Inflammatory macrophage treated with lipopolysaccharide for 1 hour (primary cell): ENCODE results near the gene TMTC1.
A peak's percentile ranks its signal among the peaks of the same experiment; 100 is the strongest.
"Not testable (repeated sequence)": the region's sequence is repeated elsewhere in the genome, so short reads cannot be mapped to it uniquely, and the experiment has no call there.

Experiments
- DNase-seq, 2 donors: peaks; one replicate each; pipeline ENCODE4 v3.0.0-alpha.2; 2020 to 2022

The TMTC1 gene

DNA sequence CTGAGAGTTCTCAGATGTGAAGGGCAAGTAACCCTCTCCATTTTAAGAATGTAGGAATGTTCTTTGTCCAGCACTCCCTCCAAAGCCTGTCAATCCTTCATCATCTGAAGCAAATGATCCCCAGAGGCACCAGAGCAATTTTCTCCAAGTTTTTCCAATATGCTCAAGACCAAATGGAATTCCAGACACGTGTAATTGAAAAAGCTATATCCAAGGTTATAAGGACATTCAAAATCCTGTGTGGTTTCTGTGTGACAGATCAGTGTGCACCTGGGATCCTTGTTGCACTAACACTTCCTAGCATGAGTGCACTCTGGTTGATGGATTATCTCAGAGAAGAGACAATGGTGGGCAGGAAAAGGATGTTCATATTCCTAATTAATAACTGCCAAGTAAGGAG lies 220.7 kb downstream of the TMTC1 start:
- DNase-seq: no peak

DNA sequence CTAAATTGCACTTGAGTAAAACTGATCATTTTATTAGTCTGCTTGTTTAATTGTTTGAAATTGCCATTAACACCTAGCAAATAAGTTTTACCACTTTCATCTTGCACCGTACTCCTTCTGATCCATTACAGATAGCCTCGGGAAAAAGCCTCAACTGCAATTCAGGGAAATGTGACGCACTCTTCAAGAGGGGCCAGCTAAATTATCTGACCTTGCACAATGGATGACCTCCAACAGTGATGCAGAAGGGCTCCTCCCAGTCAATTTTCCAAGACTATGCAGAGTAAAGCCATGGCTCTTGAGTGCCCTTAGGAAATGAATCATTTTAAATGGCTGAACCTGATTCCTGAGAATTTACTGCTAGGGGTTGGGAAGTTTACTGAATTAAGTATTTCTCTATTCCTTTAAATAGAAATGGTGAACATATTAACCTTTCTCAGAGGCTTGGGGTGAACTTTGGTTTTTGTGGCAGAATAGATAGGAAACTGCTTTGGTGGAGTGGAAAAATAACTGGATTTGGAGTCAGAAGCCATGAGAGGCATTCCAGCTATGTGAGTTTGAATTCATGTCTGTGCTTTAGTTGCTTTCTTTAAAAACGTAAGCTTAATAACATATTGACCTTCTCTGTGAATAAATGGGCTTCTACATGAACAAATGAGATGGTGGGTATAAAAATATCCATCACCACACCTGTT lies 221.5 kb downstream of the TMTC1 start:
- DNase-seq: no peak

DNA sequence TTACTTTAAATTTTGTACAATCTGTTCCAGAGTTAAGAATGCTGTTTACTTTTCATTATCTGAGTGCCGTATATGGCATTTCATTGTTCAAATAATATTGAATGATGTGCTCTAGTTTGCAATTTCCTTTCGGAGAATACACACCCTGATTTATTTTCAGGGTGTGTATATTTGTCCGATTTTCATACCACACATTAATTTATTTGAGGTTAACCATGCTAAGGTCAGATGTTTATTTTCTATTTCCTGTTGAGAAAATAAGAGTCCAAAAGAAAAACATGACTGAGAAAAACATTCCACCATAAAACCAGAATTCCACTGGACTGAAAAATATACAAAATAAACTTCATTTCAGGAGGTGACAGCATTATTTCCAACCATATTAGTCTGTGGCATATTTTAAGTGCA lies 222.1 kb downstream of the TMTC1 start:
- DNase-seq: no peak

DNA sequence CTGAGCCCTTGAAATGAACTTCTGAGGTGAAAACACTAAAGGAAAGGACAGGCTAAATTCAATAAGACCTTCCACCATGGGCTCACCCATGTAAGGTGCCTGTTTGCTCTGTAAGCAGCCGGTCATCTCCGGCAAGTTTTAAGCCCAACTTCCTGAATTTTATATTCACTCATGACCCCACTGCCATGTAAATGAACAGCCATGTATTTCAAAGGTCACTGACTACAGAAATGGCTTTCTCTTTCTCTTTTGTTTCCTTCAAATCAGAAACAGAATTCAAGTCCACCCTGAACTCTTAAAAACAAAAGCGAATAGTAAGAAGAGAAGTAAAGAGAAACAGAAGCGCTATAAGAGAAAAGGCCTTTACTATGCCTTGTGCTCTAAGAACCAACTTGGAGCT lies 224.5 kb downstream of the TMTC1 start:
- peak; percentile 17 to 27 for DNase-seq

DNA sequence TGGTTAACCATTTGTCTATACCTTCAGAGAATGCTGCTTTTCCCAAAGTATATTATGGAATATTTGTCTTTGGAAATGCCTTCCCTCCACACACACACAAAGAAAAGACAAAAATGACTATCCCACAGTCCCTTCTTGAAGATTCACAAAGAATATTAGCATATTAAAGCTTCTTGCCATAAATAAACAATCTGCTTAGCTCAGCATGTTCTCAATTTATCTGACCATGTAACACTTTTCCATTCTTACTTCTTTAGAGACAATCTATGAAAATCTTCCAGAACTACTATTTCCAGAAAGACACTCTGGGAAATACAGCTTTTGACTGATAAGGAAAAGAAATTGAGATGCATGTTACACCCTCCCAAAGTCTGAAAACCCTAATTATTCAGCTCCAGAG lies 227.4 kb downstream of the TMTC1 start:
- DNase-seq: no peak

DNA sequence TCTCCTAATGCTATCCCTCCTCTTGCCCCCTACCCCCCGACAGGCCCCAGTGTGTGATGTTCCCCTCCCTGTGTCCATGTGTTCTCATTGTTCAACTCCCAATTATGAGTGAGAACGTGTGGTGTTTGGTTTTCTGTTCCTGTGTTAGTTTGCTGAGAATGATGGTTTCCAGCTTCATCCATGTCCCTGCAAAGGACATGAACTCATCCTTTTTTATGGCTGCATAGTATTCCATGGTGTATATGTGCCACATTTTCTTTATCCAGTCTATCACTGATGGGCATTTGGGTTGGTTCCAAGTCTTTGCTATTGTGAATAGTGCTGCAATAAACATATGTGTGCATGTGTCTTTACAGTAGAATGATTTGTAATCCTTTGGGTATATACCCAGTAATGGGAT lies 228.3 kb downstream of the TMTC1 start:
- not testable (repeated sequence) for DNase-seq

DNA sequence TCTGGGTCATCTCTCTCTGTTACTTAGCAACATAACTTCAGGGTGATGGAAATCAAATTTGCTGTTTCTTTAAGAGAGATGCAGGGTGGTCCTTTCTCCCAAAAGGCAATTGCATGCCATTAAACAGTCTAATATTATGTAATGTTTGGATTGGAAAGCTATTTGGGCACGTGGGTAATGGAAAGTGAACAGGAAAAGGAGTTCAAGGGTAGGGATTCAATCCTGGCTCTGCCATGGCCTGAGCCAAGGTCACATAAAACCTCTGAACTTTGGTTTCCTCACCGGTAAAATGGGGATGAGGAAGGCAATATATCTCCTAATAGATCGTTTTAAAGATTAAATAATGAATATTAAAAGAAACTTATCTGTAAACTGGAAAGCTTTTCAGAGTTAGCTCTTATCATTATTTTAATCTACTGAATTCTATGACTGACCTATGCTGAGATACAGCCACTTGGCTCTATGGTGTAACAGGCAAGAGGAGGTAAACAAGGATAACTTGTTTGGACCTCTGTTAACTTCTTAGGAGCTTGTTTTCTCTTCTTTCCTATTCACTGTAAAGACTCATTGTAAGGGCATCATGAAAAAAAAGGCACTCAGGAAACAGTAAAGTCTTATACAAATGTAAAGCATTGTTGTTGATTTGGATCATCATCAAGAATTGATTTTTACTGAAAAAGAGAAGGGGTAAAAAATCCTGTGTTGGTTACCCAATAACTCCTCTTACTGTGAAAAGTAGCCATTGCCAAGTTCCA lies 230.6 kb downstream of the TMTC1 start:
- DNase-seq: no peak

DNA sequence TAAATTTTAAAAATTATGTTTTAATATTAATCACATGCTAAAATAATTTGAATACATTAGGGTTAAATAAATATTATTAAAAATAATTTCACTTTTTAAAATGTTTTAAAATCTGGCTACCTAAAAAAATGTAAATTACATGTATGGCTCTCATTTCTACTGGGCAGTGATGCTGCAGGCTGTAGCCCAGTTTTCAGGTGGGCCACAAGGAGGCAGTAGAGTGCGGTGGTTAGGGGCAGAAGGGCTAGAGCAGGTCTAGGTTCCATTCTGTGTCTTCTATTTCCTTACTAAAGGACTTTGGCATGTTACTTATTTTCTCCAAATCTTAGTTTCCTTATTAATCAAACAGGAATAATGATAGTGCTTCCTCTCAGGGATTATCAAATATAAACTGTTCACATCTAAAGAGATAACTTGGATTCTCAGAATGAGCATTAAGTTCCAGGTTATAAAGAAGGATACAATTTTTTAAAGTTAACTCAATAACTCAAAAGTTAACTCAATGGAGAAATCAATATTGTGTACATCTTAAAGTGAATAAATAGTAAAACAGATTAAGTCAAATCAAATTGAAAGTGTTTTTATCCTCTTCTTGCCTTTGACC lies 231.3 kb downstream of the TMTC1 start:
- DNase-seq: peak; percentile 28 to 73

DNA sequence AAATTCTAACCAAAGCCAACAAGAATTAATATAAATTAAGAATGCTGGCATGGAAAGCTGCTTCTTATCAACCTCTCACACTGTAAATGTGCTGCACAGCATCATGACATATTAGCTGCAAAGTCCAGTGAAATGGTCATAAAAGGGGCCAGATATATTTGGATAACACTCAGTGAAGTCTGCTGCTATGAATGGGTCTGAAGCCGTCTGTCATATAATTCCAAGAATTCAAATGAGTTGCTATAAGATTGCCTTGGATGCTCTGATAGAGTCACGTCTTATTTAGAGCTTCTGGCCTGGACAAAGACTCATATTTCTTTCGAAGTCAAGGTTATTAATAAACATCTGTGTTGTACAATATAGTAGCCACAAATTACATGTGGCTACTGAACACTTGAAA lies 231.9 kb downstream of the TMTC1 start:
- DNase-seq: no peak

DNA sequence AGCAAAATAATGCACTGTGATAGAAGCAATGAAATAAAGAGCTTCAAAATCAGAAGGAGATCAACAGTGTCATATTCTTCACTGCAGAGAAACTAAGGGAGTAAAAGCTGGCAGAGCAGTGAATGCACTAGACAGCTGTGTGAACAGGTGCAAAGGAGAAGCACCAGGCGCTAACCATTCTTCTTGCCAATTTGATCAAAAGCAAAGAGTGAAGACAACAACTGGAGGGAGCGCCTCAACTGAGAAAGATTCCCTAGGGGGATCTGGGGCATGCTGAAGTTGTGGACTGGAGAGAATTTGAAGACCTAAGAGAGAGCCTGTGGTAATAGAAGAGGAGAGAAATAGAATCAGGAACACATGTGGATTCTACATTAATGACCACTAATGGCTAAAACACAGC lies 235.9 kb downstream of the TMTC1 start:
- DNase-seq: no peak

DNA sequence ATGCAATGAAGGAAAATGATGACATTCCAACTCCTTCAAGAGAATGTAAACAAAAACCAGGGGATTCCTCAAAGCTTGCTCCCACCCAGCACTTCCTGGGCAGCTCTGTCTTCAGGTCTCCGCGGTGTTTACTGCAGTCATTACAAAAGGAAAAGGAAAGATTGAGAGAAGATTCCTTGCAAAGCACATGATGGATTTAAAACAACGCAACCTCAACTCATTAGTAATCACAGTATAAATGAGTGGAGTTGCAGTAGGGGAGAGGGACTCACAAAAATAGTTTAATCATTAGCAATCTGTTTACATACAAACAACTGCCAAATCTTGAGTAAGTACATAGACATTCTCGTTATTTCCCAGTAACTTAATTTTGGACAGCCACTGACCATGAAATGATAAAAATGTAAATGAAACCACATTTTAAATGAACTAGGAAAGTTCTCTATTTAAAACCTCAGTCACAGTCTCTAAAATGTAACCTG lies 236.6 kb downstream of the TMTC1 start:
- no peak for DNase-seq

DNA sequence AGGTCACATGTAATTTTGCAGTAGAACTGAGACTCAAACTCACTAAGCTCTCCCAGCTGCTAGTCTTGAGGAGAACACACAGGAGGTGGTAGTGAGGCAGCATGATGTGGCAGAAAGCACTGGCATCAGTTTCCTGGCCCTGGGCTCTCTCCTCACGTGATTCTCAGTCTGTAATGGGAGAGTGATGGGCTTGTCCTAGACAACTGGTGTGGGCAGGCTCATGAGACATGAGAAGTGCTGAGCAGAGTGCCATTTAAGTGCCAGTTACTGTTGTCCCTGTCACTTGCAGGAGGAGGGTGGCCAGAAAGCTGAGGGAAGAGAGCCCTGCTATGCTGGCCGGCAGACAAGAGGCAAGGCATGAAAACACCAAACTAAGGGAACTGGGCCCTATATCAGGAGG lies 237.7 kb downstream of the TMTC1 start:
- no peak for DNase-seq

DNA sequence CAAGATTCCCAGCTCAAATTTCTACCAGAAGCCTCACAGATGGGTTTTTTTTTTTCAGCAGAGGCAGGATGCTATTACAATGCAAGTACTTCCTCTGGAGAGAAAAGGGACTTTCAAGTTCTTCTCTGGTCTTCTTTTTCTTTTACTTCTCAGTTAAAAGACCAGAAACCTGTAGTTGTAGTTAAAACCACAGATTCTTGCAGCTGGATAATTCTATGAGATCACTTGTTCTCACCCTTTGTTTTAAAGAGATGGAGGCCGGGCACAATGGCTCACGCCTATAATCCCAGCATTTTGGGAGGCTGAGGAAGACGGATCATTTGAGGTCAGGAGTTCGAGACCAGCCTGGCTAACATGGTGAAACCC lies 238.7 kb downstream of the TMTC1 start:
- DNase-seq: no peak

DNA sequence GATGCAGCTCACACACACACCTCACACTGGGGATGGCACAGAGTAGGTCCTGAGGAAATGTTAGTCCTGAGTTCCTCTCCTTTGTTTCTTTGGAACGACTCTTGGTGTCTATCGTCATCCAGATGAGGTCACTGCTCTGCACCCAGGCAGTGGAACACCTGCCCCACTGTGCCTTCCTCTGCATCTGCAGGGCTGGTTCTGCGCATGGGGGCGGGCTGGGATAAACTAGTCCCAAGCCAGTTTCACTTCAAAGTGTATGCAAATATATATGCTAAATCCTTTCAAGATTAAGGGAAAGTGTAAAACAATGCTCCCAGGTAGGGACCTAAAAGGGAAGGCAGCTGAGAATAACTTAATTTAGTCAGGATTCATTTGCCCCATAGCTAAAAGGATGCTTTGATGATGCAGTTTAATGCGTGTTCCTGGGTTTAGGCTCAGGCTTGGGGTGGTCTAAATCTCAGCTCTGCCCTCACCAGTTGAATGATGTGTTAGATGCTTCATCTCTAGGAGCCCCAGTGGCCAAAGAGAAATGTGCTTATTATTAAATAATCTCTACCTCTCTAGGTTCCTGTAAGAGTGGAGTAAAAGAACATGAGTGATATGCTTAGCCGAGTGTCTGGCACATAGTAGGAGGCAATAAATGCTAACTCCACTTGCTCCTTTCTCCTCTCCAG lies 239.2 kb downstream of the TMTC1 start:
- DNase-seq: no peak

DNA sequence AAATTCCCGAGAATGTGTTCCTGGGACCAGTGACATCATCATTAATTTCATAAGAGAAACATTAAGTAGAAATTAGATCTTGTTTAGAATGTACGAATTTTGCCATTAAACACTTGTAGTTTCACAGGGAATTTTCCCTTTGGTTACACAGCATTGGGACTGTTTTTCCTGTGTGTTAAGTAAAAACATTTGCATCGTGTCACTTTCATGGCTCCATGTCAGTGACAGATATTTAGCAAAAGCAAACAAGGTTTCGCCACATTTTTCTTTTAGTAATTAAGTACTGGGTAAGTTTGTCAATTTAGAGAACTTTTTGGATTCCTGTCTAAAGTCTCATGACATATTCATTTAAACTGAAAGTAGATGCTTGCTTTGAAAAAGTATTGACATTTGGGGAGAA lies 240.7 kb downstream of the TMTC1 start:
- no peak for DNase-seq

DNA sequence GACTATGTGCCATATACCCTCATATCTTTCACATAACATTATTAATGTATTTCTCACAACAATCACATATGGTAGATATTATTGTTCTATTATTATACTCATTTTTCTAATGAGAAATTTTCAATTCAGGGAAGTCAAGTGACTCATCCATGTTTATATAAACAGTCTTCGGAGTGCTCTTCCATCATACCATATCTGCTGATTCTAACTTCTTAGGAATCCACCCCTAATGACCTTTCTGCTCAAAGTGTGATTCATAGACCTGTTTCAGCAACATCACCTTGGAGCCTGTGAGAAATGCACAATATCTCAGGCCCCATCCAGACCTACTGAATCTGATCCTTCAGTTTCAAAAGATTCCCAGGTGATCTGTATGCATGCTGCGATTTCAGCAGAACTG lies 246.4 kb downstream of the TMTC1 start:
- no peak for DNase-seq

DNA sequence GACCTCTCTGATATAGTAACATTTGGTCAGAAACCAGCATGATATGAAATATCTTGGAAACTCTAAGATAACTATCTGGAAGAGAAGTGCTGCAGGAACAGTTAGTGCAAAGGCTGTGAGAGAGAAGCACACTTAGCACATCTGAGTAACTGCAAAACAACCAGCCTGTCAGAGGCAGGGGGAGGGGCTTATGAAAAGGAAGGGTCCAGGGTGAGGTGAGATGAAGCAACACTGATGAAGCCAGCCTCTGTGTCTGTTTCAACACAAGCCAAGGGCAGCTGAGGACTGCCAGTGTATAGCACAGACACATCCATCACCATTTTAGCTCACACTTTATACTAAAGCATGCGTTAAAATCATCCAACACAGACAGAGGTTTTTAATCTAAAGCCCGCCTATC lies 248.8 kb downstream of the TMTC1 start:
- DNase-seq: no peak

DNA sequence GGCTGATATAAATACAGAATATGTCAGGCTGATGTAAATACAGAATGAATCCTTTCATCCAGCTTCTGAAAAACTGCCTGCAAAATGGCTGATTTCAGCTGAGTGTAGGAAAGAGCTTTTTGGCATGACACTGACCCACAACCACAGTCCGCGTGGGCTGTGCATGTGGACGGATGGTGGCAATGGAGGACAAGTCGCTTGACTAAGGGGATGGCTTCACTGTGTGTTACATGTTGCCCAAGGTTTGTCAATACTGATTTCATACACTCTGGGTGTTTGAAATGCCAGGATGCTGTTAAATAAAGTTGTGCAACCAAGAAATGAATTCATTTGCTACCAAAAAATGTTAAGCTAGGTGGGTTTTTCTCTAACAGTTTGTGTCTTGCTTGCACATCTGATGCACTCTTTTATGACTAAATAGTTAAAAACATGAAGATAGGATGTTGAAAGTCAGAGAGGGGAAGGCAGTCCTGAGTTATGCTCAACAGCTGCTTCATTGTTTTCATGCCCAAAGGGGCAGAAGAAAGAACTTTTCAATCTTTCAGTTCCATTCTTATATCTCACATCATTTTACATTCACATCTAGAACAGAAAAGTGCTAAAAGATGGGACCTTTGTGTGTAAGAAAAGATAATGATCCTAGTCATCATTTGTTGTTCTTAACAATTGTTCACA lies 249.8 kb downstream of the TMTC1 start:
- DNase-seq: no peak

DNA sequence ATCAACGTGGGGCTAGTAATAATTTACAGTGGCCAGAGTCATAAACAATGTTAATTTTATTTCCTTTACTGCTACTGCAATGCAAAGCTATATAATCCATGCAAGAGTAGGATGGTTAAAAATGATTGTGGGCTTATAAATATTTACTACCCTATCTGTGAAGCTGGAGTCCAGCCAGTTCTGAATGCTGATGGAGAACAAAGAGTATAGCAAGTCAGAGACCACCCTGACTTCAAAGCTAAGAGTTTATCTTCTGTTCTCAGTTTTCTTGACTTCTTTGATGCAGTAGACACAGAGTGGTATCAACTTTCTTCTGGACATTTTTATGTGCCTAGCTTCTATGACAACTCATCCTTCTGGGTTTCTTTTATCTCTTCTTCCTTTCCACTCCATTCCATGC lies 252.3 kb downstream of the TMTC1 start:
- no peak for DNase-seq

DNA sequence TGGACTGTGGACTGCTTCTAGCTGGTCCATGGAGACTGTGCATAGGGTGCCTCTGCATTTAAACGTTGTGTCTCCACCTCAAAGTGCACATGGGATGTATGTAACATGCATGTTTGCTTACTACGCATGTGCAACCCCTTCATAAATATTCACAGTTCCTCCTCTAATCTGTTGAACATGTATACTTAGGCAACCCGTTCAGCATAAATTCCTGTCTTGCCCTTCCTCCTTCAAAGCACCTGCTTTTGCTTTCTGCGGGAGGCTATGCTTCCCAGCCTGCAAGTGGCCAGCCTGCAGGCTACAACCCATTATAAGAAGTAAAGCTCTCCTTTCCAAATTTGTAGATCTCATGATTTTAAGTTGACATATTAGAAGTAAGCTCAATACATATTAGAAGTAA lies 253.3 kb downstream of the TMTC1 start:
- no peak for DNase-seq

DNA sequence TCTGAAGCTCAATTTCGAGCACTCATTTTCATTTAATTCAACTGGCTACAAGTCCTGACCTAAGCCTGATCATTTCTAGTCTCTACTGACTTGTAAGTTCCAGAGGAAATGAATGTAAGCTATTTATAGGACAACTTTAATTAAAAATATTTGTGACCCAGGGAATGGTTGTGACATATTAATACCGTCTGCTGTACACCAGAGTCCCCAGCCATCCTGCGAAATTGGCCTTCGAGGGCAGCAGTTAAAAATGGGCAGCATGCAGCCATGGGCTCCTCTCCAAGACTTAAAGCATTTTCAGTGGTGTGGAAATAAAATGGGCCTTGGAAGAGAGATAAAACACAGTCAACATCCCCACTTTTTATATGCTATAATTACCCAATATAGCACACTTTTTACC lies 255.6 kb downstream of the TMTC1 start:
- no peak for DNase-seq

DNA sequence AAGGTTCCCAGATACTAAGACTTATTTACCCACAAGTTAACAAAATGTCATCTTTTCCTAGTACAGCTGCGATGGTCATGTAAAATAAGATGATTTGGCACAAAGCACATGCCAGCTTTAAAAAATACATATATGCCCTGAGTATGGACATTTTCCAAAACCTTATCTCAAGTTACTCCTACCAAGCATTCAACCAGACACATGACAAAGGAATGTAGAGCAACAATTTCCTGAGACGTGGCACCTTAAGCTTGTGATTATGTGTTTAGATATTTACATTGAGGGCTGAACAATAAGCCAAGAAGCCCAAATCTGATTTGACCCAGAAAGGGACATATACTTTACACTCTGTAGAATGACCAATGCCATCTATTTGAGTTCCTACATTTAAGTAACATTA lies 261.8 kb downstream of the TMTC1 start:
- no peak for DNase-seq

DNA sequence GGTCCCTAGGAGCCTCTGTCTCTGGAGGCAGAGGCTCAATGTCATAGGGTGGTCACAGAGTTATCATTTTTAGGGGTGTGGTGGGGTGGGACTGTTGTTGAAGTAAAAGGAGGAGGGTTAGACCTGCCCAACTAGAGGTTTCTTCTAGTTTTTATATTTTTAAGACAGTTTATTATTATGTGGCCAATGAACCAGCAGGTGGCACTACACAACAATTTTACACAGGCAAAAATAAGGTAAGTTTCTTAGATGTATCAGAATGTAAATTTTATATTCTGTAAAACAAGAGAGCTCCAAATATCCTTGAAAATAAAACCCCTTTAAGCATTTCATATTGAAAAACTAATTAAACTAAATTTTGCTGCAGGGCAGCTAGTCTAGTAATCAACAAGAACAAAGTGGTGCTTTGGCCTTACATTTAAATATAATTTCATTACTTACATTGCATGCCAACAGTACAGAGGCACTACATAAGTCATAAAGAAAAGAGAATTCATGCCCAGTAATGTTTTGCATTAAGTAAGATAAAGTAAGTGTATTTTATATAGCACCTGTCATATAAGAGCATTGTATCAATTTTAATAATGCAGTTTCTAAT lies 264.1 kb downstream of the TMTC1 start:
- DNase-seq: peak; percentile 16 to 61
